ENCODE measurements around the gene MEAF6. TPM values are rescaled to one million over a fixed set of nuclear protein-coding genes. Genes with fewer than 3 reads are reported as not detected.

MEAF6 gene
- total and polyA plus RNA-seq, 2 of the 4 experiments (the other 2 are of a cell fraction): 36.2 to 40.7 TPM

DNA sequence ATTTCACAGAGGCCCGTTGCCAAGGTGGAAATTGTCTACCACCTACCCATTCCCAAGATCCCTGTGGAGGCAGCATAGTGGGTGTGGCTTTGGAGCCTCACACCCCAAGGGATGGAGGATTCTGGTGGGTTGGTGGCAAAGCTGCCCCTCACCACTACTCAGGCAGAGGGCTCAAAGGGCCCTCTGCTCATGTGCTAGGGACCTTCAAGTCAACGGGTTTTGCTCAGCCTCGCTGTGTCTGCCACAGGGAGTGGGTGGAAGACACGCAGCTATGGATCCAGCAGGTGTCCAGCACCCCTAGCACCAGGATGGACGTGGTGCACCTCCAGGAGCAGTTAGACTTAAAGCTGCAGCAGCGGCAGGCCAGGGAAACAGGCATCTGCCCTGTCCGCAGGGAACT, 44.5 kb upstream of the MEAF6 start:
- H3K14ac ChIP-seq (replicated peaks; ENCODE audit: low read depth, low read length): no peak overlapping the region
- H3K4me2 ChIP-seq (ENCODE audit: low read depth, low read length): no peak overlapping the region
- TF ChIP-seq SMC3 (IDR thresholded peaks at IDR 0.05; ENCODE audit: low read depth, low read length): no peak
- TF ChIP-seq CHD1 (IDR thresholded peaks at IDR 0.05; ENCODE audit: low read depth, low read length): no peak
- TF ChIP-seq MXI1 (IDR thresholded peaks at IDR 0.05; ENCODE audit: borderline replicate concordance, low read depth, low read length): no peak
- no peak for TF ChIP-seq MAFK (IDR thresholded peaks at IDR 0.05; ENCODE audit: low read depth, low read length)
- TF ChIP-seq RFX5 (IDR thresholded peaks at IDR 0.05; ENCODE audit: low read depth, low read length): no peak
- no peak for TF ChIP-seq RCOR1 (IDR thresholded peaks at IDR 0.05; ENCODE audit: insufficient replicate concordance, low read length)
- no peak for TF ChIP-seq RAD21 (IDR thresholded peaks at IDR 0.05; ENCODE audit: low read length)
- in situ Hi-C loops (cut with MboI; ENCODE audit: low sequenced_read_pairs): no loop called here
- H3K9ac ChIP-seq (ENCODE audit: low read depth, low read length): no peak overlapping the region
- no peak overlapping the region for H4K5ac ChIP-seq (ENCODE audit: low read depth, low read length)
- no peak overlapping the region for H3K4me3 ChIP-seq (ENCODE audit: insufficient read depth, low read depth, low read length)
- no peak overlapping the region for H2AK5ac ChIP-seq (ENCODE audit: low read depth, low read length)
- no peaks in the 10 kb centered on the region; the same call in 1 of the 2 replicates for H3K4me1 ChIP-seq (ENCODE audit: control insufficient read depth, insufficient read depth, low read length)
- H4K91ac ChIP-seq (ENCODE audit: insufficient read depth, low read depth, low read length): no peak overlapping the region
- no peak overlapping the region for H4K8ac ChIP-seq (ENCODE audit: low read depth in 2 of 2, low read length in 2 of 2)
- no peak overlapping the region for H3K23ac ChIP-seq (ENCODE audit: low read depth, low read length)
- H2BK5ac ChIP-seq (ENCODE audit: low read depth, low read length, poor library complexity, severe bottlenecking): no peak overlapping the region
- H2BK20ac ChIP-seq (ENCODE audit: low read depth, low read length): no peak overlapping the region
- no peak overlapping the region for H3K4ac ChIP-seq (ENCODE audit: low read depth, low read length)
- no peaks in the 10 kb centered on the region for H3K27me3 ChIP-seq (ENCODE audit: control insufficient read depth, insufficient read depth, low read length)
- no peak overlapping the region for H3K18ac ChIP-seq (ENCODE audit: low read depth, low read length)
- dilution Hi-C loops (cut with HindIII; ENCODE audit: low sequenced_read_pairs, unreplicated experiment): no loop called here
- DNase-seq (no peak), ATAC-seq (ENCODE audit: low read depth) (no peak)
- 83% methylated on average over 3 of the region's 7 CpGs; no CpG with 5 or more reads in 1 of the 2 experiments for WGBS, 2 experiments (ENCODE audit: extremely low coverage in 2 of 2, insufficient read length in 1 of 2)
- H3K9me1 ChIP-seq (ENCODE audit: insufficient read depth, low read length): peaks cover 4% of the 10 kb centered on the region; the same call in 1 of the 2 replicates
- H3K9me3 ChIP-seq (ENCODE audit: control insufficient read depth, insufficient read depth, low read length): no peaks in the 10 kb centered on the region
- intact Hi-C loops (cut with micrococcal nuclease): no loop called here
- H2AK9ac ChIP-seq (replicated peaks; ENCODE audit: low read depth, low read length, poor library complexity): peak overlapping the region; percentile 75
- no peak overlapping the region for H2AFZ ChIP-seq (replicated peaks; ENCODE audit: low read length, poor library complexity)
- POLR2A ChIA-PET (ENCODE audit: unreplicated experiment): no interaction called here
- peaks cover 4 to 13% of the 10 kb centered on the region in 2 experiments; a peak in 1 of 4 replicates for H3K79me1 ChIP-seq (ENCODE audit: low read depth in 1 of 2, low read length in 2 of 2)
- H4K20me1 ChIP-seq (ENCODE audit: insufficient read depth, low read length): no peaks in the 10 kb centered on the region; the same call in 1 of the 2 replicates
- no peak overlapping the region for H3K56ac ChIP-seq (ENCODE audit: extremely low read depth, insufficient read depth, low read length)
- H3K36me3 ChIP-seq (ENCODE audit: control insufficient read depth, insufficient read depth, low read length): peaks cover 13% of the 10 kb centered on the region
- CTCF ChIA-PET: no interaction called here
- no peak overlapping the region for H2BK120ac ChIP-seq (ENCODE audit: low read depth, low read length)
- BruUV-seq (replicated peaks): no TSS peak
- H2BK15ac ChIP-seq (ENCODE audit: low read depth, low read length): no peak overlapping the region
- H3K27ac ChIP-seq (ENCODE audit: insufficient read depth, low read length): no peak overlapping the region
